Colonic mucosa (tissue), 4 donors: ENCODE results near the gene SCO1. TPM values are rescaled to one million over a fixed set of nuclear protein-coding genes. Genes with fewer than 3 reads are reported as not detected.

ENCODE experiments used
- DNase-seq: peaks from one replicate; pipeline ENCODE4 v3.0.0-alpha.2; 2020
- H3K27ac ChIP-seq: fragments of 200-600 bp; one replicate; pipeline ENCODE4 v1.8.0; 2021
- H3K27me3 ChIP-seq: fragments of 200-600 bp; one replicate; pipeline ENCODE4 v1.8.0; 2021
- H3K36me3 ChIP-seq: fragments of 200-600 bp; one replicate; pipeline ENCODE4 v1.8.0; 2021
- H3K4me1 ChIP-seq: fragments of 200-600 bp; one replicate; pipeline ENCODE4 v1.8.0; 2021; ENCODE audit warnings: mild to moderate bottlenecking
- H3K4me3 ChIP-seq: fragments of 200-600 bp; one replicate; pipeline ENCODE4 v1.8.0; 2021
- H3K9ac ChIP-seq, 2 donors: one replicate each; pipeline ENCODE4 v1.7.0; 2013; ENCODE audit warnings: control low read depth in 2 of 2, low read depth in 2 of 2, low read length in 2 of 2
- H3K9me3 ChIP-seq: fragments of 200-600 bp; one replicate; pipeline ENCODE4 v1.8.0; 2021
- CTCF ChIP-seq: fragments of 200-600 bp; IDR thresholded peaks from one replicate; pipeline ENCODE4 v1.8.0; 2022; ENCODE audit warnings: antibody characterized with exemption, mild to moderate bottlenecking
- intact Hi-C: fragments of 100-400 bp; cut with DNase I; formaldehyde crosslinking; loops from one replicate; pipeline ENCODE4 v1.14.1; 2022
- total RNA-seq, 2 donors: library from RNA; stranded (reverse); fragmentation: NEBNext Ultra II Directional in 1 of 2; extraction: Animal tissue kit (Norgen Biotek cat#: 25700) in 1 of 2; gene quantifications; one replicate each; pipeline ENCODE4 v1.2.1, GENCODE V29; 2021
- donor health status: healthy.
- donor health status: DM: no; HTN: no; CAD: no.
- donor health status: DM: no; HTN: no; CAD: no.

Gene SCO1
- total RNA-seq, 2 donors from 2014 or later, result 41.8 to 54.7 TPM

- Histone ChIP-seq H3K9ac (no peak overlapping the region), H3K27ac (no peak overlapping the region), H3K4me3 (no peak overlapping the region), H3K36me3 (no peaks in the 10 kb centered on the region), H3K27me3 (no peaks in the 10 kb centered on the region), H3K9me3 (no peaks in the 10 kb centered on the region), H3K4me1 (peaks cover 2% of the 10 kb centered on the region)
- DNase-seq, result no peak
- intact Hi-C loops, result loop anchor here (10.0 kb wide), 1 partner anchor 402 kb away; no protein-coding TSS in a partner anchor
- no peak for TF ChIP-seq CTCF
These were observed 45.1 kb upstream of the SCO1 start for GRCh38 chr17:10742431-10742830.

DNA sequence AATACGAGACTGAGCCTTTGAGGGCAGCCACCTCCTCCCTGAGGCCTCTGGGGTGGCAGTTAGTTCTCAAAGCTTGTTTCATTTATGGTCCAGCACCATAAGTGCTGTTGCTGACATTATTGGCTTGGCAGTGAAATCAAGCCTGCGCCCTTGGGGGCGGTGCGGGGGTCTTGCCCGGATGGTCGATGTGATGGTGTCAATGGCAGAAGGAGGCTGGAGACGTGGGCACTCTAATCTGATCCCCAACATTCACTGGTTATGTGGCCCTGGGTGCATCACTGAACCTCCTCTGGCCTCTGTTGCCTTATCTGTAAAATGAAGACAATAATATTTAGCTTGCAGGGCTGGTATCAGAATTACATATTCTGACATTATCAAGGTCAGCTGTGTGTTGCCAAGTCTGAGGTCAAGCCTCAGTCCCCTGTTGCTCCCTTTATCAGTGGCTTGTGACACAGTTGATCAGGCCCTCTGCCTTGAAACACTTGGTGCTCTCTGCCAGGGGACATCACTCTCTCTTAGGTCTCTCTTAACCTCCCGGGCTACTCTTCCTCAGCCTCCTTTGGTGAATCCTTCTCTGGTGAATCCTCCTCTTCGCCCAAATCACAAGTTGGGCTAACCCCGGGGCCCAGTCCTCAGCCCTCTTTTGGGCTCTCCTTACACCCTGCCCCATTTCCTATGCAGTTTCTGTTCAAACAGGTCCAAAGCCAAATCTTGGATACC, 44.2 kb upstream of the SCO1 start:
- Histone ChIP-seq H3K9ac (no peak overlapping the region), H3K4me1 (peaks cover 2% of the 10 kb centered on the region), H3K27me3 (no peaks in the 10 kb centered on the region), H3K36me3 (no peaks in the 10 kb centered on the region), H3K27ac (no peak overlapping the region), H3K4me3 (no peak overlapping the region), H3K9me3 (no peaks in the 10 kb centered on the region)
- TF ChIP-seq CTCF, result no peak
- DNase-seq, result no peak
- intact Hi-C loops, result loop anchor here (10.0 kb wide), 1 partner anchor 403 kb away; no protein-coding TSS in a partner anchor

DNA sequence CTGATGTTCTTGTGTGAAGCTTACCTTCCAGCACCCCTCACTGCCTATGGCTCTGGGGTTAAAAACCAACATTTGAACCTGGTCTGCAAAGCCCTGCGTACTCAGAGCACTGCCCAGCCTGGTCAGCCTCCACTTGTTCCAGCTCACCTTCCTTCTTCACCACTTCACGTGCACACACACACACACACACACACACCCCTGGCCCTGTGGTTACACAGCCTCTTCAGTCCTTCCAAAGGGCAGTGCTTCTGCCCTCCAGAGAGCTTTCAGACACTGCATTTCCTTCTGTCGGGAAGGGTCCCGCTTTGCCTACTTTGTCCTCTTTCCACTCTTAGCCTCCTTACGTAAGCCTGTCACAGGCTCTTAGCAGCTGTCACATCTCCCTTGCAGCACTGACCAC, 42.1 kb upstream of the SCO1 start:
- Histone ChIP-seq H3K9ac (no peak overlapping the region), H3K27ac (no peak overlapping the region), H3K36me3 (no peaks in the 10 kb centered on the region), H3K27me3 (no peaks in the 10 kb centered on the region), H3K4me1 (peaks cover 2% of the 10 kb centered on the region), H3K9me3 (no peaks in the 10 kb centered on the region), H3K4me3 (no peak overlapping the region)
- TF ChIP-seq CTCF, result no peak
- intact Hi-C loops, result no loop called here
- no peak for DNase-seq

DNA sequence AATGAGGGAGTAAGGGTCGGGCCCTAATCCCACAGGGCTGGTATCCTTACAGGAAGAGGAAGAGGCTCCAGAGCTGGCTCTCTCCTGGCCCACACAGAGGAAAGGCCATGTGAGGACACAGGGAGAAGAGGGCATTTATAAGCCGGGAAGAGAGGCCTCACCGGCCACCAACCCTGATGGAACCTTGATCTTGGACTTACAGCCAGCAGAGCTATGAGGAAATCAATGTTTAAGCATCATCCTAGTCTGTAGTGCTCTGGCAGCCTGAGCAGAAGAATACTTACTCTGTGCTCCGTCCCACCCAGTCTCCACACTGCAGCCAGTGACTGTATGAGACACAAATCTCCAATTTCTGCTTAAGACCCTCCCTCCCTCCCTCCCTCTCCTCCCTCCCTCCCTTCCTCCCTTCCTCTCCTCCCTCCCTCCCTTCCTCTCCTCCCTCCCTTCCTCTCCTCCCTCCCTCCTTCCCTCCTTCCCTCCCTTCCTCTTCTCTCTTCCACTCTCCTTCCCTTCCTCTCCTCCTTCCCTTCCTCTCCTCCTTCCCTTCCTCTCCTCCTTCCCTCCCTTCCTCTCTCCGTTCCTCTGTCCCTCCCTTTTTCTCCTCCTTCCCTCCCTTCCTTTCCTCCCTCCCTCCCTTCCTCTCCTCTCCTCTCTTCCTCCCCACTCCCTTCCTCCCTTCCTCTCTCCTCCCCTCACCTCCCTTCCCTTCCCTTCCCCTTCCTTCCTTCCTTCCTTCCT, 41.4 kb upstream of the SCO1 start:
- no peak overlapping the region for H3K4me3 ChIP-seq
- peaks cover 2% of the 10 kb centered on the region for H3K4me1 ChIP-seq
- no peaks in the 10 kb centered on the region for H3K27me3 ChIP-seq
- H3K9ac ChIP-seq, result no peak overlapping the region
- H3K27ac ChIP-seq, result peak overlapping the region; percentile 92
- H3K36me3 ChIP-seq, result no peaks in the 10 kb centered on the region
- DNase-seq, result peak; percentile 46
- H3K9me3 ChIP-seq, result no peaks in the 10 kb centered on the region
- intact Hi-C loops, result no loop called here
- no peak for TF ChIP-seq CTCF

DNA sequence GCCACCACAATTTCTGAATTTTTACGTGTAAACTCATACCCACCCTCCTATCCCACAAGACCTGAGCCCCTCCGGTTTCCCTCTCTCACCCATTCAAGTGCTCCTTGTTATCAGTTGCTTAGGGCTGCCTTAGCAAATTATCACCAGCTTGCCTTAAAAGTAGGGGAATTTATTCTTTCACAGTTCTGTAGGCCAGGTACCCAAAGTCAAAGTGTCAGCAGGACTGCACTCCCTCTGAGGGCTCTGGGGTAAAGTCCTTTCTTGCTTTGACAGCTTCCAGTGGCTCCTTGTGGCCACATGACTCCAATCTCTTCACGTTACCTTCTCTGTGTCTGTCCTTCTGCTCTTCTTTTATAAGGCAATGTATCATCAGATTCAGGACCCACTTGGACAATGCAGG, 40.4 kb upstream of the SCO1 start:
- intact Hi-C loops, result loop anchor here (1.0 kb wide), 1 partner anchor 108 kb away; no protein-coding TSS in a partner anchor
- DNase-seq, result peak; percentile 42

More for the DNA sequence above, 40.4 kb upstream of the SCO1 start:
- H3K9me3 ChIP-seq, result no peaks in the 10 kb centered on the region
- H3K27me3 ChIP-seq, result no peaks in the 10 kb centered on the region
- peaks cover 2% of the 10 kb centered on the region for H3K4me1 ChIP-seq
- H3K9ac ChIP-seq, result peak overlapping the region in 1 of 2 donors; percentile 53
- H3K27ac ChIP-seq, result peak overlapping the region; percentile 92
- no peaks in the 10 kb centered on the region for H3K36me3 ChIP-seq
- TF ChIP-seq CTCF, result no peak
- H3K4me3 ChIP-seq, result no peak overlapping the region
